Muscle of leg (tissue), 11 donors: ENCODE measurements around the gene LUZP2. TPM values are rescaled to one million over a fixed set of nuclear protein-coding genes. Genes with fewer than 3 reads are reported as not detected.
A peak's percentile ranks its signal among the peaks of the same experiment; 100 is the strongest.

Source experiments
- DNase-seq: peaks from one replicate; pipeline ENCODE4 v3.0.0; 2013
- H3K27ac ChIP-seq: one replicate; pipeline ENCODE4 v1.5.1; 2013; ENCODE audit warnings: mild to moderate bottlenecking, low read length, control low read depth
- H3K27me3 ChIP-seq: one replicate; pipeline ENCODE4 v1.6.1; 2013; ENCODE audit warnings: low read length; ENCODE audit not compliant: control insufficient read depth, insufficient read depth
- H3K36me3 ChIP-seq: one replicate; pipeline ENCODE4 v1.6.1; 2013; ENCODE audit warnings: low read length; ENCODE audit not compliant: control insufficient read depth, insufficient read depth
- H3K4me1 ChIP-seq: one replicate; pipeline ENCODE4 v1.6.1; 2013; ENCODE audit warnings: low read length; ENCODE audit not compliant: control insufficient read depth, insufficient read depth
- H3K4me3 ChIP-seq: one replicate; pipeline ENCODE4 v1.5.1; 2013; ENCODE audit warnings: low read length, control low read depth
- H3K9me3 ChIP-seq: replicated peaks from 2 replicates; pipeline ENCODE4 v1.6.1; 2013; ENCODE audit warnings: low read depth, low read length; ENCODE audit not compliant: control insufficient read depth
- WGBS: methylation state at CpG from one replicate; pipeline ENCODE4 v1.1.5; 2013; ENCODE audit warnings: missing lambda C conversion rate; ENCODE audit not compliant: insufficient coverage; 5-methylcytosine and 5-hydroxymethylcytosine counted together
- polyA plus RNA-seq, 8 donors: library from polyadenylated mRNA; unstranded; fragments of 120-200 nt; gene quantifications; one replicate each; pipeline versions ENCODE4 v1.2.1 to v1.2.3, GENCODE V29; 2013; ENCODE audit warnings: inconsistent platforms in 1 of 8, low replicate concordance in 1 of 8; ENCODE audit not compliant: insufficient read length in 8 of 8, insufficient read depth in 1 of 8
- total RNA-seq: library from RNA; stranded (reverse); fragments of 120-200 nt; gene quantifications from one replicate; pipeline ENCODE4 v1.2.4, GENCODE V29; 2013

The LUZP2 gene
- total and polyA plus RNA-seq, 9 donors: 0.40 to 3.6 (median 1.7) TPM

DNA sequence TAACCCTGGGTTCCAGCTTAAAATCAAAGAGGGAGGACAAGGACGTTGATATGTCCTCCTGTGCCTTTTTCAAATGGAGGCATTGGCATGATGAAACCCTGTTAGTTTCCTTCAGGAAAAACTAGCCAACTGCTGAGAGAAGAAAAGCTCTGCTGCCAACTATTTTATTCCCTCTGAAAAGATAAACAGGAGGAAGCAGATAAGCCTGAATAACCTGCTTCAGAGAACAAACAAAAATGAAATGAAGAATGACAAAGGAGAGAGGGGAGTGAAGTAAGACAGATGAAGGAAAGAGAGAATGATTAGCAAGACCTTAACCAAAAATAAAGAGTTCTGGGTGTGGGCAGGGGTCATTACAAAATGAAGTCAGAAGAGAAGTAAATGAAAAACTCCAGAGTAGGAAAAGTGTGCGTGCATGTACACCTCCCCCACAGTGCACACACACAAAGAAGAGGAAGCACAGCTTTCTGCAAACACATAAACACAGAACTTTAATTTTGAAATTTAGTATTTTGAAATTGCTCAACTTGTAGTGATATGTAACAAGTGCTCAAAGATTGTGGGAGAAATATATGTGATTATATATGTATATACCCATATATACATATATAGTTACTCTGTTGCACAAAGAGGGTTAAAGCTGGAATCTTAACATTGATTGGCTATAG lies 332.2 kb downstream of the LUZP2 start:
- peak; percentile 9 for DNase-seq
- H3K9me3 ChIP-seq: no peaks in the 10 kb centered on the region
- no peaks in the 10 kb centered on the region for H3K36me3 ChIP-seq
- H3K4me3 ChIP-seq: no peak overlapping the region
- 57% methylated on average over 1 of the region's 2 CpGs for WGBS
- H3K27ac ChIP-seq: no peak overlapping the region
- H3K27me3 ChIP-seq: no peaks in the 10 kb centered on the region
- no peaks in the 10 kb centered on the region for H3K4me1 ChIP-seq

- Histone ChIP-seq H3K4me3 (no peak overlapping the region), H3K36me3 (no peaks in the 10 kb centered on the region), H3K9me3 (no peaks in the 10 kb centered on the region), H3K4me1 (no peaks in the 10 kb centered on the region), H3K27me3 (no peaks in the 10 kb centered on the region), H3K27ac (no peak overlapping the region)
- no peak for DNase-seq
- 71% methylated on average over 1 of the region's 9 CpGs for WGBS
Observed at GRCh38 chr11:24833573-24833972, 336.7 kb downstream of the LUZP2 start.

DNA sequence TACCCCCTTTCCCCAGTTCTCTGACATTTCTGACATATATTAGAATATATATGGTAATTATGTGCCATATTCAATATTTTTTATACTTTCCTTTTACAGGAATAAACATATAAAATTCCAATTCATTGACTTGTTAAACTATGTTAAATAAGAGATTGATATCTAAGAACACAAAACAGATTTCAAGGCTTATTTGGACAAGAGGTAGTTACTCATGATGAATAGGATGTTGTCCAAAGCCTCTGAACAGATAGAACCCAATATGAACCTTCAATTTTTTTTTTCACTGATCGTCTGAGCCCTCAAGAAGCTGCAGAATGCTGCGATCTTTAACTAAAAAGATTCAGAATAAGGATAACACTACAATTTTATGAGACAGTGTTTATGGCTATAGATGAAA lies 340.3 kb downstream of the LUZP2 start:
- no peaks in the 10 kb centered on the region for H3K27me3 ChIP-seq
- no peak overlapping the region for H3K27ac ChIP-seq
- DNase-seq: no peak
- H3K36me3 ChIP-seq: no peaks in the 10 kb centered on the region
- H3K4me3 ChIP-seq: no peak overlapping the region
- H3K4me1 ChIP-seq: no peaks in the 10 kb centered on the region
- H3K9me3 ChIP-seq: no peaks in the 10 kb centered on the region
- no CpG with 5 or more reads among the region's 2 CpGs for WGBS

GRCh38 chr11:24842308-24842707 lies 345.5 kb downstream of the LUZP2 start:
- Histone ChIP-seq H3K27me3 (no peaks in the 10 kb centered on the region), H3K4me3 (no peak overlapping the region), H3K27ac (no peak overlapping the region), H3K4me1 (no peaks in the 10 kb centered on the region), H3K36me3 (no peaks in the 10 kb centered on the region), H3K9me3 (no peaks in the 10 kb centered on the region)
- DNase-seq: no peak
- WGBS: no CpG with 5 or more reads among the region's 2 CpGs

GRCh38 chr11:24844406-24844805 lies 347.6 kb downstream of the LUZP2 start:
- H3K36me3 ChIP-seq: no peaks in the 10 kb centered on the region
- H3K9me3 ChIP-seq: no peaks in the 10 kb centered on the region
- no peaks in the 10 kb centered on the region for H3K4me1 ChIP-seq
- no peaks in the 10 kb centered on the region for H3K27me3 ChIP-seq
- H3K4me3 ChIP-seq: no peak overlapping the region
- 67% methylated on average over 1 of the region's 1 CpG for WGBS
- no peak overlapping the region for H3K27ac ChIP-seq
- DNase-seq: no peak

DNA sequence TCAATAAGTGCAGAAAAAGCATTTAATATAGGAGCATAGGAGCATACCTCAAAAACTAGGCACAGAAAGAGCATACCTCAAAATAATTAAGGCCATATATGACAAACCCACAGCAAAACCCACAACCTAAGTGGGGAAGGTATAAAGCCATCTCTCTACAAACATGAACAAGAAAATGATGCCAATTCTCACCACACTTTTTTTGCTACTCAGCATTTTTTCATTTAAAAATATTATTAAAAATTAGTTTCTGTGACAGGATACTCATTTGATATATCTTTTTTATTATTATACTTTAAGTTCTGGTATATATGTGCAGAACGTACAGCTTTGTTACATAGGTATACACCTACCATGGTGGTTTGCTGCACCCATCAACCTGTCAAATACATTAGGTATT lies 352.0 kb downstream of the LUZP2 start:
- peaks cover 4% of the 10 kb centered on the region for H3K9me3 ChIP-seq
- H3K27ac ChIP-seq: no peak overlapping the region
- no peak for DNase-seq
- H3K4me3 ChIP-seq: no peak overlapping the region
- H3K27me3 ChIP-seq: no peaks in the 10 kb centered on the region
- WGBS: no CpG with 5 or more reads among the region's 1 CpG
- no peaks in the 10 kb centered on the region for H3K36me3 ChIP-seq
- H3K4me1 ChIP-seq: no peaks in the 10 kb centered on the region

GRCh38 chr11:24855951-24856350 lies 359.1 kb downstream of the LUZP2 start:
- H3K27ac ChIP-seq: no peak overlapping the region
- H3K36me3 ChIP-seq: no peaks in the 10 kb centered on the region
- peaks cover 14% of the 10 kb centered on the region for H3K9me3 ChIP-seq
- no peak for DNase-seq
- H3K4me3 ChIP-seq: no peak overlapping the region
- no peaks in the 10 kb centered on the region for H3K27me3 ChIP-seq
- H3K4me1 ChIP-seq: no peaks in the 10 kb centered on the region

DNA sequence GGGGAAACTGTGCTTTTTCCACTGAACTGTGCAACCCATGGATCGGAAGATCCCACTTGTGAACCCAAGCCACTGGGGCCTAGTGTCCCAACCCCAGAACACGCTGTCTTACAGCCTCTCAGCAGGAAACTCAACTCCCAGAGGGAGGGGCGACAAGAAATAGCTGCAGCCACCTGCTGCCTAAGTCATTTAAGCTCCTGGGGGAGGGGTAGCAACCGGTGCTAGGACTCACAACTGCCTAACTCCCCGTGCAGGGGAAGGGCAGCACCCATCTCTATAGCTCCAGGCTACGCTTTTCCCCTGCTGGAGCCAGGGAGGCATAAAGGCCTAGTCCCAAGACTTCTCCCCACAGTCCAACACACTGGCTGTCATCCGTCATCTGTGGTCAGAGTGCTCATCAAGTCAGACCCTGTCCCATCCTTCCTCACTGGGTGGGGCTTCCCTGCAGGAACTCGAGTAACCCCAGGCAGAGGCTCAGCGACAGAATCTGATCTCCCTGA lies 363.0 kb downstream of the LUZP2 start:
- H3K4me1 ChIP-seq: no peaks in the 10 kb centered on the region
- peaks cover 11% of the 10 kb centered on the region for H3K9me3 ChIP-seq
- WGBS: 84% methylated on average over 4 of the region's 9 CpGs
- H3K4me3 ChIP-seq: no peak overlapping the region
- no peak for DNase-seq
- H3K27ac ChIP-seq: no peak overlapping the region
- no peaks in the 10 kb centered on the region for H3K36me3 ChIP-seq
- no peaks in the 10 kb centered on the region for H3K27me3 ChIP-seq

- DNase-seq: no peak
- Histone ChIP-seq H3K4me1 (no peaks in the 10 kb centered on the region), H3K9me3 (peaks cover 10% of the 10 kb centered on the region), H3K4me3 (no peak overlapping the region), H3K27me3 (no peaks in the 10 kb centered on the region), H3K27ac (no peak overlapping the region), H3K36me3 (no peaks in the 10 kb centered on the region)
- WGBS: 93% methylated on average over 4 of the region's 6 CpGs
Observed at GRCh38 chr11:24861440-24861839, 364.6 kb downstream of the LUZP2 start.

GRCh38 chr11:24866743-24867142 lies 369.9 kb downstream of the LUZP2 start:
- no peaks in the 10 kb centered on the region for H3K4me1 ChIP-seq
- H3K4me3 ChIP-seq: no peak overlapping the region
- 35% methylated on average over 4 of the region's 4 CpGs for WGBS
- H3K27ac ChIP-seq: no peak overlapping the region
- DNase-seq: no peak
- H3K9me3 ChIP-seq: peaks cover 6% of the 10 kb centered on the region
- H3K36me3 ChIP-seq: no peaks in the 10 kb centered on the region
- H3K27me3 ChIP-seq: no peaks in the 10 kb centered on the region

- Histone ChIP-seq H3K27me3 (no peaks in the 10 kb centered on the region), H3K4me1 (no peaks in the 10 kb centered on the region), H3K9me3 (no peaks in the 10 kb centered on the region), H3K27ac (no peak overlapping the region), H3K4me3 (no peak overlapping the region), H3K36me3 (no peaks in the 10 kb centered on the region)
- no peak for DNase-seq
- no CpG with 5 or more reads among the region's 1 CpG for WGBS
Observed at GRCh38 chr11:24870048-24870447, 373.2 kb downstream of the LUZP2 start.
